ENCODE results near the gene CYTH4.
"Not testable (repeated sequence)": the region's sequence is repeated elsewhere in the genome, so short reads cannot be mapped to it uniquely, and the experiment has no call there.

Gene CYTH4

DNA sequence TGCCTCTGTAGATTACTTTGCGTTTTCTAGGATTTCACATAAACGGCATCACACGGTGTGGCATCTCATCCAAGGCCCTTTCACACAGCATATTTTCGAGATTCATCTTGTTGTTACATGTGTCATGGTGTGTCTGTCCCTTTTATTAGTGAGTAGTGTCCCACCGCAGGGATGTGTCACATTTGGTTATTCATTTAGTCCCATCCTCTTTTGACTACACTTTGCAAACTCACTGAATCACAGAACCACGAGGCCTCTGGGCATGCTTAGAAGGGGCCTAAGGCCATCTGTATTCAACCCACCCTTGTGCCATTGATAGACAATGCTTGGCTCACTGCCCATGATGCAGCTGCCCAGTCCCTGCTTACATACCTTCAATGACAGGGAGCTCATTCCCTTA, 34.1 kb upstream of the CYTH4 start:
- DNase-seq (ENCODE audit: low read depth): no peak

DNA sequence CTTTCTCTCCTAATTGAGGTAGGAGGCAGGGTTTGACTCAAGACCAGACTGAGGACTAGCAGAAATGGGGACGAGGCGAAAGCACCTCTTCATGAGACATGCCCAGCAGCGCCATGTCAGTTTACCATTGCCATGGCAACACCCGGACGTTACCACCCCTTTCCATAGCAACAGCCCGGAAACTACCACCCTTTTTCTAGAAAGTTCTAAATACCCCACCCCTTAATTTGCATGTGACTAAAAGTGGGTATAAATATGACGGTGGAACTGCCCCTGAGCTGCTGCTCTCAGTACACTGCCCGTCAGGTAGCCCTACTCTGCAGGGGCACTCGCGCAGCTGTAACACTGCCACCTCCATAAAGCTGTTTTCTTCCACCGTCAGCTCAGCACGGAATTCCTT, 32.3 kb upstream of the CYTH4 start:
- no peak for DNase-seq (ENCODE audit: low read depth)

DNA sequence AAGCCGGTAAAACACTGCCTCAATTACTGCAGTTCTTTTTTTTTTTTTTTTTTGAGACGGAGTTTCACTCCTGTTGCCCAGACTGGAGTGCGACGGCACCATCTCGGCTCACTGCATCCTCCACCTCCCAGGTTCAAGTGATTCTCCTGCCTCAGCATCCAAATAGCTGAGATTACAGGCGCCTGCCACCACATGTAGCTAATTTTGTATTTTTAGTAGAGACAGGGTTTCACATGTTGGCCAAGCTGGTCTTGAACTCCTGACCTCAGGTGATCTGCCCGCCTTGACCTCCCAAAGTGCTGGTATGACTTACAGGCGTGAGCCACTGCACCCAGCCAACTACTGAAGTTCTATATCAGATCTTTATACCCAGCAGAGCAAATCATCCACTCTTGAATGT, 30.5 kb upstream of the CYTH4 start:
- DNase-seq (ENCODE audit: low read depth): not testable (repeated sequence)

DNA sequence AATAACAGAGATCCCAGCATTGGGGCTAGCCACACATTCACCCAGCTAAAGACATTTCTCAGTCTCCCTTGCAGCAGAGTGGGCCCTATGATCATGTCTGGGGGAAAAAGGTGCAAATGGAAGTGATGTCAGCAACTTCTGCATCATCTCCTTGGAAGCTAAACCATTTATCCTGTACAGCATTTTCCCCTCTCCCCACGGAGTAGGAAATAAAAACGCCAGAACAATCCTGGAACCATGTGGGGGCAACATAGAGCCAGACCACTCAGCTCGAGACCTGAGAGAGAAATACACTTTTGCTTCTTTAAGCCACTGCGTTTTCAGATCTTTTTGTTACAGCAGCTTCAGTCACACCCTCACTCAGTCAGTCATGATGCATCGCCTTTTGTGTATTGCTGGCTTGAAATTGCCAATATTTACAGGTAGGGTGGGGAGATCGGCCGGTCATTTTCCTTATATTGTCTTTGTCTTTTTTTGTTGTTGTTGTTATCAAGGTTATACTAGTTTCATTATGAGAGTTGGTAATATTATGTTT, 29.1 kb upstream of the CYTH4 start:
- DNase-seq (ENCODE audit: low read depth): no peak

DNA sequence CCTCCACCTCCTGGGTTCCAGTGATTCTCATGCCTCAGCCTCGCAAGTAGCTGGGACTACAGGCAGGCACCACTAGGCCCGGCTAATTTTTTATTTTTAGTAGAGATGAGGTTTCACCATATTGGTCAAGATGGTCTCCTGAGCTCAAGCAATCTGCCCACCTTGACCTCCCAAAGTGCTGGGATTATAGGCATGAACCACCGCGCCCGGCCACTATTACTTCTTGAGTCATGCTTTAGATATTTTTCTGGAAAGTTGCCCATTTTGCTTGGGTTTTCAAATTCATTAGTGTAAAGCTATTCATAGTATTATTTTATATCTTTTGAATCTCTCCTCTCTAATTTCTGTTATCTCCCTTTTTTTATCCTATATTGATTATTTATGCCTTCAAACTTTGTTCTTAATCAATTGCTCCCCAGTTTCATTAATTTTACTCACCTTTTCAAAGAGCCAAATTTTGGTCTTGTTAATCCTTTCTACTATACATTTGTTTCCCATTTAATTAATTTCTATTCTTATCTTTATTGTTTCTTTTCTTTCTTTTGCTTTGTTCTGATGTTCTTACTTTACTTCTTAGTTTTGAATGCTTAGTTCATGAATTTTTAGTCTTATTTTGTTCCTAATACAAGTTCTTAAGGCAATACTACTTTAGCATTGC, 28.0 kb upstream of the CYTH4 start:
- DNase-seq (ENCODE audit: low read depth): no peak

DNA sequence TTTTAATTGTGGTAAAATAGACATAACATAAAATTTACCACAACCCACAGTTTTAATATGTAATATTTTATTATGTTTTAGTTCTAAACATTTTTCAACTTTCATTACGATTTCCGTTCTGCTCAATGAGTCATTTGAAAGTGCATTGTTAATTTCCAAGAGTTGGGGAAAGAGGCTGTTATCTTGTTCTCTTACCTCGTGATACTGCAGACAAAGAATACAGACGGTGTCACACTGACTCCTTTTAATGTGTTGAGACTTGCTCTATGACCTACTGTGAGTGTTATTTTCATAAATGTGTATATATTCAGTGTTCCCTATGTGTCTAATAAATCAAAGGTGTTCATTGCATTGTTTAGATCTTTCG, 27.5 kb upstream of the CYTH4 start:
- no peak for DNase-seq (ENCODE audit: low read depth)

DNA sequence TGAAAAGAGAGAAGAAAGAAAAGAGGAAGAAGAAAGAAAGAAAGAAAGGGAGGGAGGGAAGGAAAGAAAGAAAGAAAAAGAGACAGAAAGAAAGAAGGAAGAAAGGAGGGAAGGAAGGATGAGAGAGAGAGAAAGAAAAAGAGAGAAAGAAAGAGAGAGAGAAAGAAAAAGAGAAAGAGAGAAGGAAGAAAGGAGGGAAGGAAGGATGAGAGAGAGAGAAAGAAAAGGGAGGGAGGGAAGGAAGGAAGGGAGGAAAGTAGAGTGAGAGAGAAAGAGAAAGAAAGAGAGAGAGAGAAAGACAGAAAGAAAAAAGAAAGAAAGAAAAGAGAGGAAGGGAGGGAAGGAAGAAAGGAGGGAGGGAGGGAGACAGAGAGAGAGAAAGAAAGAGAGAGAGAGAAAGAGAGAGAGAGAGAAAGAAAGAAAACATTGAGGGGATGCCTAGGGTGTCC, 26.7 kb upstream of the CYTH4 start:
- no peak for DNase-seq (ENCODE audit: low read depth)

DNA sequence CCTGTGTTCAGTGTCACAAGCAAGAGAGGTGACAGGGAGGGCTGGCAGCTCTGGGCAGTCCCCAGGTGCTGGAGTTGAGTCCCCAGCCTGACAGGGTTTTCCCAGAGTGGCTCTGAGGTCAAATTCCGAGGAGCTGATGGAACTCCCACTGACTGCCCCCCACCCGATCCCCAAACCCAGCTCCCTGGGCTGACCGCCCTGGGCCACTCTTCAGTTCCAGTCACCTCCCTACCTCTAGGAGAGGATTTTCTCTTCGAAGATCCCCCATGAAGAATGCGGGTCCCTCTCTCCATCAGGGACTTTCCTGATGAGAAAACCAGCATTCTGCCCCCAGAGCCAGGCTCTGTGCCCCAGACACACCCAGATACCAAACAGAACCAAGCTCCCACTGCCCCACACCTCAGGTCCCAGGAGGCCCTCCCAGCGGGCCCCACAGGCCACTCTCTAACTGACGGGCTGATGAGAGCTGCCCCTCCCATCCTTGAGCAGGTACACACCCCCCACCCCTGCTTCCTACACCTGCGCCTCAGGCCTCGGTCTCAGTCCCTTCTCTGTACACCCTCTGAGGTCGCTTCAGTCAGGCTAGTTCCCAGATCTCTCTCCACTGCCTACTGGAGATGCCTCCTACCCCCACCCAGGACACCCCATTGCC, 26.1 kb upstream of the CYTH4 start:
- no peak for DNase-seq (ENCODE audit: low read depth)

DNA sequence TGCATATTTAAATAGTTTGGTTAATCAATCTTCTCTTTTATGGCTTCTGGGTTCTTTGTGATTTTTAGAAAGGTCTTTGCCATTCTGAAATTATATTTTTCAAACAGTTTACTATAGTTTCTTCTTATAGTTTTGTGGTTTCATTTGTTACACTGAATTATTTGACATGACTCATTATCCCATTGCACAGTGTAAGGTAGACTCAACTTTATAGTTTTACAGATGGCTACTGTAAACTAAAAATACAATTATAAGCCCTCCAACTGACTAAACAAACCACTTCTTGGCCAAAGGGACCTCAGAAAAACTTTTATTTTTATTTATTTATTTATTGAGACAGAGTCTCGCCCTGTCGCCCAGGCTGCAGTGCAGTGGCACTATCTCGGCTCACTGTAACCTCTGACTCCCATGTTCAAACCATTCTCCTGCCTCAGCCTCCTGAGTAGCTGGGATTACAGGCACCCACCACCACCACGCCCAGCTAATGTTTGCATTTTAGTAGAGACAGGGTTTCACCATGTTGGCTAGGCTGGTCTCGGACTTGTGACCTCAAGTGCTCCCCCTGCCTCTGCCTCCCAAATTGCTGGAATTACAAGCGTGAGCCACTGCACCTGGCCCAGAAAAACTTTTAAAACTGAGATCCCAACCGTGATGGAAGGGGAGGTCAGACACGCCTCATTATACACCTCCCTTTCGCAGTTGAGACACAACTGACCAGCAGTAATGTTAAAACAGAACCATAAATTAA, 24.1 kb upstream of the CYTH4 start:
- DNase-seq (ENCODE audit: low read depth): no peak

DNA sequence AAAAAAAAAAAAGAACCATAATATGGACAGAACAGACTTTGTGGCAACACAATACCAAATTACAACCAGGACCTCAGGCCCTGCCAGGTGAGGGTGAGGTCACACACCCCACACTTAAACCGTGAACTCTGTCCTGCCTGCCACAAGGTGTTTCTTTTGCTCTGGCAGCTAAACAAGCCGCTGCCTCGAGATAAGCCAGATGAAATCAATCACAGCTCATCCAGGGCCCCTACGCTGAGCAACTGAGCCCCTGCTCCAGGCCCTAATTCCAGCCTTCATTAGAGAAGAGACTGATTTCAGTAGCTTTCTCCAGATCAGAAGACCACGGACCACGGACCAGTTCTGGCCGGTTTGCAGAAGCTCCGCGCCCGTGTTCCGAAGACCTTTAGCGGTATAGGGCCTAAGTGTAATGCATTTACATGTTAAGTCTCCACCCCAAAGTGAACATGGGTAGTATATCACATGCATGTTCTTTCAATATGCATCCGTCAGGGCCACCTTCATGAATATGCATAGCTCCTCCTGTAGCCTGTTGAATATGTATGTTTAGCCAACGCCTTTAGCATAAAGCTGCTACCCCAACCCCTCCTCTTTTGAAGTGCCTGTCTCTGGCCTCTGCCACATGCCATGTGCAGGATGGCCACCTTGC, 23.4 kb upstream of the CYTH4 start:
- no peak for DNase-seq (ENCODE audit: low read depth)

GRCh38 chr22:37259540-37260029, 22.7 kb upstream of the CYTH4 start:
- no peak for DNase-seq (ENCODE audit: low read depth)

GRCh38 chr22:37260155-37260795, 22.0 kb upstream of the CYTH4 start:
- DNase-seq (ENCODE audit: low read depth): no peak

- DNase-seq (ENCODE audit: low read depth): peak; percentile 45
Observed at GRCh38 chr22:37260901-37261336, 21.4 kb upstream of the CYTH4 start.

GRCh38 chr22:37262346-37262745, 20.0 kb upstream of the CYTH4 start:
- DNase-seq (ENCODE audit: low read depth): no peak

GRCh38 chr22:37263966-37264887, 18.1 kb upstream of the CYTH4 start:
- no peak for DNase-seq (ENCODE audit: low read depth)

DNA sequence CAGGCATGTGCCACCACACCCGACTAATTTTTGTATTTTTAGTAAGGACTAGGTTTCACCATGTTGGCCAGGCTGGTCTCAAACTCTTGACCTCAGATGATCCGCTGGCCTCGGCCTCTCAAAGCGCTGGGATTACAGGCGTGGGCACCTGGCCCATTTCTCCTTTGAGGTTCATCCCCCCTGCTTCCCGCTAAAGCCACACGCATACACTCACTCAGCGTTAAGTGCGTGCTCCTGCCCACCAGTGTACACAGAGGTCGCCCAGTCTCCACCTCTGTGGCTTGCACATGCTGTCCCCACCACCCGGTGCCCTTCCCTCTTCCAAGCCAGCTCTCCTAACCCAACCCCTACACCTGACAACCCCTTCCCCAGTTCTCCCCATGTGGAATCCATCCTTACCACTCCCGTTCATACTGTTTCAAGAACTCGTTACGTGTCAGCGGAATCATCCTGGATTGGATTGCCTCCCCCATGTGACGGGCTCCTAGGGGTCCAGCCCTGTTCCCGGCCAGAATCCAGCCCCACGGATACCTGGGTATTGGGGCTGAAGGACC, 15.7 kb upstream of the CYTH4 start:
- DNase-seq (ENCODE audit: low read depth): no peak

GRCh38 chr22:37267135-37267587, 15.1 kb upstream of the CYTH4 start:
- peak; percentile 54 for DNase-seq (ENCODE audit: low read depth)

- DNase-seq (ENCODE audit: low read depth): no peak
Observed at GRCh38 chr22:37267661-37268413, 14.5 kb upstream of the CYTH4 start.

DNA sequence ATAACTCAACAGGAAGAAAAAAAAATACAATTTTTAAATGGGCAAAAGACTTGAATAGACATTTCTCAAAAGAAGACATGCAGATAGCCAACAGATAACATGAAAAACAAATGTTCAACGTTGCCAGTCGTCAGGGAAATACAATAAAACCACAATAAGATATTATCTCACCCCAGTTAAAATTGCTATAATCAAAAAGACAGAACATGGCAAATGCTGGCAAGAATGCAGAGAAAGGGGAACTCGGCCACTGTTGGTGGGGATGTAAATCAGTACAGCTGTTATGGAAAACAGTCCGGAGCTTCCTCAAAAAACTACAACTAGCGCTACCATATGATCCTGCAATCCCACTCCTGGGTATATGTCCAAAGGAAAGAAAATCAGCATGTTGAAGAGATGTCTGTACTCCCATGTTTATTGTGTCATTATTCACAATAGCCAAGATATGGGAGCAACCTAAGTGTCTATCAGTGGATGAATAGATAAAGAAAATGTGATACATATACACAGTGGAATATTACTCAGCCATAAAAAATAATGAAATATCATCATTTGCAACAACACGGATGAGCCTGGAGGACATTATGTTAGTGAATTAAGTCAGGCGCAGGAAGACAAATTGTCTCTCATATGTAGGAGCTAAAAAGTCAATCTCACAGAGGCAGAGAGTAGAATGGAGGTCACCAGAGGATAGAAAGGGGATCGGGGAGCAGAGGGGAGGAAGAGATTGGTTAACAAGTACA, 12.2 kb upstream of the CYTH4 start:
- DNase-seq (ENCODE audit: low read depth): no peak

Measured in activated gamma-delta T cell treated with anti-CD3 and anti-CD28 coated beads, Interleukin-2, amount 50 U/mL, for 16 hours (primary cell).